Astrocyte (in vitro differentiated cells and primary cell): Measurements from ENCODE around the gene TIMM29.

Experiments used
- CTCF ChIP-seq: IDR thresholded peaks from 2 replicates; pipeline ENCODE4 v1.5.1; 2011; ENCODE audit warnings: low read depth, mild to moderate bottlenecking, inconsistent platforms, low read length, moderate library complexity; ENCODE audit not compliant: insufficient read depth
- EZH2 ChIP-seq: IDR thresholded peaks from 2 replicates; pipeline ENCODE4 v1.6.1; 2012; ENCODE audit warnings: mild to moderate bottlenecking, low read length, inconsistent platforms; ENCODE audit not compliant: insufficient read depth

- TF ChIP-seq EZH2 (no peak), CTCF (no peak)
Observed at GRCh38 chr19:10960314-10961072, 31.9 kb downstream of the TIMM29 start, which contains the start of gene SMARCA4.
